Activated CD4-positive, alpha-beta T cell treated with anti-CD3 and anti-CD28 coated beads, Interleukin-2, Interleukin-4, amounts not matched to agents 100 ng/mL and 50 ng/mL, durations not matched to agents 16 hours and 8 hours (primary cell): ENCODE results near the gene SLC24A5.

Experiments used
- DNase-seq: peaks from one replicate; pipeline ENCODE4 v3.0.0-alpha.2; 2020; ENCODE audit warnings: low spot score

The SLC24A5 gene

GRCh38 chr15:48190932-48191573 is 70.3 kb downstream of the SLC24A5 start:
- peak; percentile 33 for DNase-seq

GRCh38 chr15:48191574-48192225 is 70.9 kb downstream of the SLC24A5 start, which contains the start of gene CTXN2:
TSS of gene CTXN2 (plus strand) at chr15:48191665. CDS start at chr15:48201301, 9,636 bp downstream.
- DNase-seq: no peak
